Muscle of leg (tissue), 11 donors: ENCODE data around the gene CNOT6L. TPM values are rescaled to one million over a fixed set of nuclear protein-coding genes. Genes with fewer than 3 reads are reported as not detected.
"Not testable (repeated sequence)": the region's sequence is repeated elsewhere in the genome, so short reads cannot be mapped to it uniquely, and the experiment has no call there.

Experiments used
- DNase-seq: peaks from one replicate; pipeline ENCODE4 v3.0.0; 2013
- H3K27ac ChIP-seq: one replicate; pipeline ENCODE4 v1.5.1; 2013; ENCODE audit warnings: mild to moderate bottlenecking, low read length, control low read depth
- H3K27me3 ChIP-seq: one replicate; pipeline ENCODE4 v1.6.1; 2013; ENCODE audit warnings: low read length; ENCODE audit not compliant: control insufficient read depth, insufficient read depth
- H3K36me3 ChIP-seq: one replicate; pipeline ENCODE4 v1.6.1; 2013; ENCODE audit warnings: low read length; ENCODE audit not compliant: control insufficient read depth, insufficient read depth
- H3K4me1 ChIP-seq: one replicate; pipeline ENCODE4 v1.6.1; 2013; ENCODE audit warnings: low read length; ENCODE audit not compliant: control insufficient read depth, insufficient read depth
- H3K4me3 ChIP-seq: one replicate; pipeline ENCODE4 v1.5.1; 2013; ENCODE audit warnings: low read length, control low read depth
- H3K9me3 ChIP-seq: replicated peaks from 2 replicates; pipeline ENCODE4 v1.6.1; 2013; ENCODE audit warnings: low read depth, low read length; ENCODE audit not compliant: control insufficient read depth
- WGBS: methylation state at CpG from one replicate; pipeline ENCODE4 v1.1.5; 2013; ENCODE audit warnings: missing lambda C conversion rate; ENCODE audit not compliant: insufficient coverage; 5-methylcytosine and 5-hydroxymethylcytosine counted together
- polyA plus RNA-seq, 8 donors: library from polyadenylated mRNA; unstranded; fragments of 120-200 nt; gene quantifications; one replicate each; pipeline versions ENCODE4 v1.2.1 to v1.2.3, GENCODE V29; 2013; ENCODE audit warnings: inconsistent platforms in 1 of 8, low replicate concordance in 1 of 8; ENCODE audit not compliant: insufficient read length in 8 of 8, insufficient read depth in 1 of 8
- total RNA-seq: library from RNA; stranded (reverse); fragments of 120-200 nt; gene quantifications from one replicate; pipeline ENCODE4 v1.2.4, GENCODE V29; 2013

The CNOT6L gene
- total and polyA plus RNA-seq, 9 donors = 19.2 to 36.6 (median 30.1) TPM

DNA sequence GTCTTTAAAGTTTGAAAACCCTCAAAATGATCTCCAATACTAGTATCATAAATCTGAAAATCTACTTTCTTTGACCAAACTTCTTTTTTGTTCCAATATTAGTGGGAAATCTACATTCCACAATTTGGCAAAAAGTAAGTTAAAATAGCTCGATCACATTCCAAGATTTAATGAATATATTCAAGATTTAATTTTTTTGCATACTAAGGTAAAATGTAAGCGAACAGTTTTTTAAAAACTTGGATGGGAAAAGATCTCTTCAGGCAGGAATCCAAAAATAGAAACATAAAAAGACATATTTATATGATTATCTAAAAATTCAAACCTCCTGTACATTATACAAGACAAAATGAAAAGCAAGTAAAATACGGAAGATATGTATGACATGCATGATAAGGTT, 31.2 kb downstream of the CNOT6L start:
- H3K4me1 ChIP-seq = no peaks in the 10 kb centered on the region
- no peak for DNase-seq

DNA sequence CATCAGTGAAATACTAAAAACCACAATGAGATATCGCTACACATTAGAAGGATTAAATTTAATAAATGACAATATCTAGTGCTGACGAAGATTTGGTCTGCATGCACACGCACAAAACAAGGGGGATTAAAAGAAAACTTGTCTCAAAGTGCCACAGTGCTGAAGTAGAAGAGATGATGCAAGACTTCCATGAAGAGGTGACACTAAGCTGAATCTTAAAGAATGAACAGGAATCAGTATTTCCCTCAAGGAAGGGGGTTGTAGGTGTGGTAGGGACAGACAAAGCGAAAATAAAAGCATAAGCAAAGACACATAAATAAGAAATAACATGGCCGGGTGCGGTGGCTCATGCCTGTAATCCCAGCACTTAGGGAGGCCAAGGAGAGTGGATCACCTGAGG, 33.5 kb downstream of the CNOT6L start:
- Histone ChIP-seq H3K36me3 (no peaks in the 10 kb centered on the region), H3K27ac (no peak overlapping the region), H3K4me1 (peaks cover 2% of the 10 kb centered on the region), H3K27me3 (no peaks in the 10 kb centered on the region), H3K9me3 (no peaks in the 10 kb centered on the region), H3K4me3 (no peak overlapping the region)
- no peak for DNase-seq
- 100% methylated on average over 4 of the region's 6 CpGs for WGBS

More for the DNA sequence above, 31.2 kb downstream of the CNOT6L start:
- no peaks in the 10 kb centered on the region for H3K9me3 ChIP-seq
- no peak overlapping the region for H3K4me3 ChIP-seq
- H3K27me3 ChIP-seq = no peaks in the 10 kb centered on the region
- H3K27ac ChIP-seq = no peak overlapping the region
- no CpG with 5 or more reads among the region's 3 CpGs for WGBS
- no peaks in the 10 kb centered on the region for H3K36me3 ChIP-seq

DNA sequence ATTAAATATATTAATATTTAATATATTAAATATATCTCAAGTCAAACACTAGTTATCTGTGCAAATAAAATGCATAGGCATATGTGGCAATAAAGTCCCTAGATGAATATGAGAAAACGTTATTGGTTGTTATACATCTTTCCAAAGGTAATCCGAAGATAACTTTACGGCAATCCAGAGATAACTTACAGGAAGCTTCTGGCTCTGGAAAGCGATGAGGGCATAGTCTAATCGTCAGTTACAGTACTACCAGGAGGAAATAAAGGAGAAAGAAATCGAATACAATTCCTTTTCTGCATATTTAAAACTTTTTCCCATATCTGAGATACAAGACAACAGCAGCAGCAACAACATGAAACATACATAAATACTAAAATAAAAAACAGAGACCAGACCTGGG, 35.3 kb downstream of the CNOT6L start:
- Histone ChIP-seq H3K4me1 (peaks cover 2% of the 10 kb centered on the region), H3K27ac (no peak overlapping the region), H3K27me3 (no peaks in the 10 kb centered on the region), H3K9me3 (no peaks in the 10 kb centered on the region), H3K4me3 (no peak overlapping the region), H3K36me3 (no peaks in the 10 kb centered on the region)
- no CpG with 5 or more reads among the region's 6 CpGs for WGBS
- DNase-seq = no peak

DNA sequence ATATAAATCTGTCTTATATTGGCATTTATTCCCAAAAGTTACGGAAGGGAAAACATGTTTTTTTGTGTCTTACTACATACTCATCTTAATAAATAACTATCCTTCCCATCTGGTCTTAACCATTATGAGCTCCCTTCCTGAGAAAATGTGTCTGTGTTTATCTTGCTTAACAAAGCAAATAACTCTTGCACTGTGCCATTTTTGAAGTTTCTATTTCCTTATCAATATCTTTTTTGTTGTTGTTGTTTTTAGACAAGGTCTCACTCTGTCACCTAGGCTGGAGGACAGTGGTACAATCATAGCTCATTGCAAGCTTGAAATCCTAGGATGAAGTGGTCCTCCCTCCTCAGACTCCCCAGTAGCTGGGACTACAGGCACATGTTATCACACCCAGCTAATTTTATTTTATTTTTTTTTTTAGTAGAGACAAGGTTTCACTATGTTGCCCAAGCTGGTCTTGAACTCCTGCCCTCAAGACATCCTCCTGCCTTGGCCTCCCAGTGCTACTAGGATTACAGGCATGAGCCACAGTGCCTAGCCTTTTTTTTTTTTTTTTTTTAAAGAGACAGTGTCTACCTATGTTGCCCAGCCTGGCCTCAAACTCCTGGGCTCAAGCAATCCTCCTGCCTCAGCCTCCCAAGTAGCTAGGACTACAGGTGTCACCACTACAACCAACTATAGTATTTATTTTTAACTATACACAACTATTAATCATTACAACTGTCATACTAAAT, 36.9 kb downstream of the CNOT6L start:
- Histone ChIP-seq H3K4me1 (peaks cover 2% of the 10 kb centered on the region), H3K27me3 (no peaks in the 10 kb centered on the region), H3K36me3 (no peaks in the 10 kb centered on the region), H3K9me3 (no peaks in the 10 kb centered on the region), H3K27ac (no peak overlapping the region), H3K4me3 (no peak overlapping the region)
- WGBS = no CpG with 5 or more reads among the region's 1 CpG
- no peak for DNase-seq

DNA sequence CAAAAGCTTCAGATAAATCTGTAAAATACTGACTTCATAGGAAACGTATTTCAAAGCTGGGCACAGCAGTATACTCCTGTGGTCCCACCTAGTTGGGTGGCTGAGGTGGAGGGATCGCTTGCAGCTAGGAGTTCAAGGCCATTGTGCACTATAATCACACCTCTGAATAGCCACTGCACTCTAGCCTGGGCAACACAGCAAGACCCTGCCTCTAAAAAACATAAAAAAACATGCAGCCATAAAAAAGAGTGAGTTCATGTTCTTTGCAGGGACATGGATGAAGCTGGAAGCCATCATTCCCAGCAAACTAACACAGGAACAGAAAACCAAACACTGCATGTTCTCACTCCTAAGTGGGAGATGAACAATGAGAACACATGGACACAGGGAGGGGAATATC, 38.4 kb downstream of the CNOT6L start:
- not testable (repeated sequence) for H3K9me3 ChIP-seq, H3K36me3 ChIP-seq, H3K27me3 ChIP-seq, H3K27ac ChIP-seq, H3K4me1 ChIP-seq, H3K4me3 ChIP-seq, DNase-seq
- no CpG with 5 or more reads among the region's 2 CpGs for WGBS

DNA sequence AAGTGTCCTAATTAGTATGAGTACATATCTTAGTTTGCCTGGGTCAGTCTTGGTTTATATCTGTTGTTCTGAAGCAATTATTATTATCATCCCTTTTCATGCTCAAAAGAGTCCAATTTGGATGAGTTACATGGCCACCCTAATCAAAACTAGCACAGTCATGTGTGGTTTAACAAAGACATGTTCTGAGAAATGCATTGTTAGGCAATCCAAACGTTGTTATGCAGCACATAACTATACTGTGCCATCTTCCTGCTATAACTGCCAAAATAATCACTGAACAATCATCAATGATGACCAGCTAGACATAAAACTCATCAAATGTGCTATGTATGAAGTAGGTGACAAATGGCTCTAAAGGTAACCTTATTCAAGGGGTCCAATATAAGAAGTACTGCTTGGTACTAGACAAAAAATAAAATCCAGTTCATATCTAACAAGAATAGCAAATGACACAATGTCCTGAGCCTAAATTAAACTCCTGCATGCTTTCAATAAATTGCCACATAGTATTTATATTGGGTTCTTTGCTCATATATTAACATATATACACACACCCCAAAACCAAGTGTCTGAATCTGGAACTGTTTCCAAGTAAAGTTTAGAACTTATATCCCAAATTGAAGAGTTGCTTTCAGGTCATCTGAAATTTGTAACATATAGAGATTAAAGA, 41.9 kb downstream of the CNOT6L start:
- Histone ChIP-seq H3K4me1 (peaks cover under 1% of the 10 kb centered on the region), H3K9me3 (no peaks in the 10 kb centered on the region), H3K27ac (no peak overlapping the region), H3K4me3 (no peak overlapping the region), H3K36me3 (peaks cover 9% of the 10 kb centered on the region), H3K27me3 (no peaks in the 10 kb centered on the region)
- WGBS = no CpG with 5 or more reads among the region's 1 CpG
- no peak for DNase-seq

DNA sequence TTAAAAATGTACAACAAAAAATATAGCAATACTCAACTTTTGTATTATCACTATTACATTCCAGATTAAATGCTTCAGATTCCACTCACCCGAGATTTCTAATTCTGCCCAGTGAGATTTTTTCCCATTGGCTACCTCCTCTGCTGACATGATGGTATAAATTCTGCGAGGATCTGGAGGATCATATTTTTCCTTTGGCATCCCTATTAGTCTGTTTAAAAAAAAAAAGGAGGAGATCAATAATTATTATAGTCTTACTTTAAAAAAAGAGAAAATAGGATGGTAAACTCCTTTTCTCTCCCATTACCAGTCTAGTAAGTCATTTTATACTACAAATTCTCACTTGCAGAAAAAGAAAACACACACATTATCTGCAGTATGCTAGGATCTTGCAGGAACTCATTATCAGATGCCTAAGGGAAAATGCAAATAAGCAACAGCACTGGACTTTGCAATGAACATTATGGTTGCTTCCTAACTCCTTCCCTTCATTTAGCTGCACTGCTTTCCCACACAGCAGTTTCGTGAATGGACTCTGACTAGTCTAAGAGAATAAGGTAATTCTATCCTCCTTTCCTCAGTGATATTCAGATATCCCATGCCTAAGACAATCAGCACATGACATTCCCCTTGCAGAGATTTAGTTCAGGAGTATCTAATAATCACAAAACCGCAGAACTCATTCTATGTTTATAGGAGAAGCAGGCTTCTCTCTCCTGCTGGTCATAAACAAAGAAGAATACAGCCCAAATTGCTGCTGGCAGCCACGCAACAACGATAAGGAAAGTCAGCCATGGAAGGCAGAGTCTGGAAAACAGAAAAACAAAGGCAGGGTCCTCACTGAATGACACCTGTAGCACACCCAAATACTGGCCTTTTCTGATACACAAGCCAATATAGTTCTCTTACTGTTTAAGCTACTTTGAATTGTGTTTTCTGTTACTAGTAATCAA, 42.7 kb downstream of the CNOT6L start:
- H3K9me3 ChIP-seq = no peaks in the 10 kb centered on the region
- H3K27me3 ChIP-seq = no peaks in the 10 kb centered on the region
- 51% methylated on average over 2 of the region's 6 CpGs for WGBS
- H3K4me3 ChIP-seq = no peak overlapping the region
- H3K4me1 ChIP-seq = no peaks in the 10 kb centered on the region
- H3K27ac ChIP-seq = no peak overlapping the region
- H3K36me3 ChIP-seq = peaks cover 9% of the 10 kb centered on the region
- no peak for DNase-seq

DNA sequence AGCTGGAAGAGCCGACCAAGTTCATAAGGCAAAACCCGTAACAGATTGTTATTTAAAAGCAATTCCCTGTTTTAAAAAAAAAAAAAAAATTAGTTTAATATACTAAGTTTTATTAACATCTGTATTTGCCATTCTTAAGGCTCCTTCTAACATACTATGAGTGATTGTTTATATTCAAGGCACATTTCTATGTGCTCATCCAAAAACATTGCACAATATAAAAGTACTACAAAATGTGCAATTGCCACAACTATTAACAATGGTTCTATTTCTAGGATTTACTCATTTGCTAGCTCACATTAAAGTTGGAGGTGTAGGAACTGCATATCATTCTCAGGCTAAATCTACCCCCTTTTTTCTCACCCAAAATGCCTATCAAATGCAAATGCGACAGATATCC, 46.1 kb downstream of the CNOT6L start:
- H3K9me3 ChIP-seq = no peaks in the 10 kb centered on the region
- no peak for DNase-seq
- H3K36me3 ChIP-seq = peaks cover 9% of the 10 kb centered on the region
- no peak overlapping the region for H3K4me3 ChIP-seq
- H3K4me1 ChIP-seq = no peaks in the 10 kb centered on the region
- H3K27ac ChIP-seq = no peak overlapping the region
- WGBS = no CpG with 5 or more reads among the region's 3 CpGs
- no peaks in the 10 kb centered on the region for H3K27me3 ChIP-seq

DNA sequence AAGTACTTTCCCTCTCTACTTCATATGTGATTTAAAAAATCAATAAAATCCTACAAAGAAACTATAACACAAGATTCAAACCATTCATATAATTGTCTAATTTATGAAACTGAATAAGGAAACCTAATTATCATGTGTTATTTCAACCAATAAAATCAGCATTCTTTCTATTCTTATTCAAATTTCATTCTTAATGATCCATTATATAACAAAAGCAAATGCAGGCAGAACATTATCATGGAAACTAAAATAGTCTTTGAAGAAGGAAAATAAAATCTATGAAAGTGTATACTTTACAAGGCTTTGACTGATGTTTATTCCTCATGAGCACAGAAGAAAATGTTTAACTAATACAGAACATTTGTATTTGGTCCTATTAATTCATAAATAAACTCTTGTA, 47.6 kb downstream of the CNOT6L start:
- no peak for DNase-seq
- peaks cover 9% of the 10 kb centered on the region for H3K36me3 ChIP-seq
- H3K27ac ChIP-seq = no peak overlapping the region
- no peaks in the 10 kb centered on the region for H3K4me1 ChIP-seq
- H3K9me3 ChIP-seq = no peaks in the 10 kb centered on the region
- H3K27me3 ChIP-seq = no peaks in the 10 kb centered on the region
- no peak overlapping the region for H3K4me3 ChIP-seq

DNA sequence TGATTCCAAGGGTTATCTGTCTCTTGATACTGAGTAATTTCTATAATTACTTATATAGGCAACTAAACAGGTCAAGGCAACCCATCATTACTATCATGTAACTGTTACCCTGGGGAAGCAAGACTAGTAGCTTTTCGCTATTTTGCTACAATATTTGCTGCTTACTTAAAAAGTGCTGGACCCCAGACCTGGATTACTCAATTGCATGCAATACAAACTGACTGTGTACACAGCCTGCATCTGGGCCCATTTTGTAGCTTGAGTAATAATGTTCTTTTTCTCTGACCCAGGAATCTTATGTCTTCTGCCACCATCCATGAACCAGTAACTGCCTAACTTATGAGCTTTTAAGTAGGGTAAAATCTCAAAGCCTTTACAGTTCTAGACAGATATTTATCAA, 53.4 kb downstream of the CNOT6L start:
- H3K27ac ChIP-seq = no peak overlapping the region
- H3K9me3 ChIP-seq = peaks cover 8% of the 10 kb centered on the region
- no peak overlapping the region for H3K4me3 ChIP-seq
- peaks cover 7% of the 10 kb centered on the region for H3K36me3 ChIP-seq
- no peaks in the 10 kb centered on the region for H3K27me3 ChIP-seq
- no peak for DNase-seq
- 100% methylated on average over 1 of the region's 1 CpG for WGBS
- no peaks in the 10 kb centered on the region for H3K4me1 ChIP-seq
